Activated B cell treated with CpG ODN at 0.5 μM for 24 hours (primary cell): ENCODE results near the gene IFI27L2. TPM values are rescaled to one million over a fixed set of nuclear protein-coding genes. Genes with fewer than 3 reads are reported as not detected.

Experiments
- ATAC-seq: fragments of 200-7000 bp; cut with Tn5 transposase; one replicate; pipeline ENCODE4 v1.10.0; 2021; ENCODE audit warnings: low read depth, mild to moderate bottlenecking, moderate library complexity
- CTCF ChIA-PET: fragments of 350-600 bp; sonication (Branson Sonifier 250); formaldehyde crosslinking; loops from one replicate; lab custom pipeline; 2021; ENCODE audit warnings: antibody characterized with exemption; lab: Charles Lee
- POLR2A ChIA-PET: fragments of 350-600 bp; sonication (Branson Sonifier 250); formaldehyde crosslinking; loops from one replicate; lab custom pipeline; 2021; ENCODE audit warnings: antibody characterized with exemption; lab: Charles Lee
- DNase-seq: peaks from one replicate; pipeline ENCODE4 v3.0.0; 2022
- H3K27ac Mint-ChIP-seq: one replicate; pipeline ENCODE4 v1.8.0; 2020; ENCODE audit warnings: mixed read lengths
- H3K27me3 Mint-ChIP-seq: one replicate; pipeline ENCODE4 v1.8.0; 2021; ENCODE audit warnings: mixed read lengths
- H3K36me3 Mint-ChIP-seq: one replicate; pipeline ENCODE4 v1.8.0; 2021; ENCODE audit warnings: low read depth, mixed read lengths
- H3K4me1 Mint-ChIP-seq: one replicate; pipeline ENCODE4 v1.8.0; 2021; ENCODE audit warnings: mixed read lengths
- H3K4me3 Mint-ChIP-seq: one replicate; pipeline ENCODE4 v1.8.0; 2020; ENCODE audit warnings: mild to moderate bottlenecking, mixed read lengths
- H3K9me3 Mint-ChIP-seq: one replicate; pipeline ENCODE4 v1.8.0; 2020; ENCODE audit warnings: mixed read lengths
- intact Hi-C: fragments of 100-400 bp; cut with micrococcal nuclease; formaldehyde crosslinking; loops from one replicate; pipeline ENCODE4 v1.15.1; 2024
- total RNA-seq: library from RNA; stranded (reverse); gene quantifications from 2 replicates; pipeline ENCODE4 v1.2.3, GENCODE V29; 2022
- TF ChIP-seq, protein P1 (sequence below): fragments of 200-600 bp; IDR thresholded peaks from one replicate; pipeline ENCODE4 v1.8.0; 2022; ENCODE audit warnings: antibody characterized with exemption, mild to moderate bottlenecking

IFI27L2 gene
- total RNA-seq, 1 donor from 2014 or later = 37.3 TPM

- H3K27me3 Mint-ChIP-seq = peaks cover 42% of the 10 kb centered on the region
- POLR2A ChIA-PET = no interaction called here
Observed at GRCh38 chr14:94117856-94118255, 11.5 kb downstream of the IFI27L2 start.

GRCh38 chr14:94116701-94117100, 12.7 kb downstream of the IFI27L2 start:
- intact Hi-C loops = no loop called here
- ATAC-seq (no peak), DNase-seq (no peak)
- Mint-ChIP-seq H3K4me1 (no peaks in the 10 kb centered on the region), H3K27me3 (peaks cover 40% of the 10 kb centered on the region), H3K9me3 (peaks cover 11% of the 10 kb centered on the region), H3K4me3 (no peak overlapping the region), H3K27ac (no peak overlapping the region), H3K36me3 (no peaks in the 10 kb centered on the region)
- CTCF ChIA-PET = no interaction called here
- TF ChIP-seq, protein P1, sequence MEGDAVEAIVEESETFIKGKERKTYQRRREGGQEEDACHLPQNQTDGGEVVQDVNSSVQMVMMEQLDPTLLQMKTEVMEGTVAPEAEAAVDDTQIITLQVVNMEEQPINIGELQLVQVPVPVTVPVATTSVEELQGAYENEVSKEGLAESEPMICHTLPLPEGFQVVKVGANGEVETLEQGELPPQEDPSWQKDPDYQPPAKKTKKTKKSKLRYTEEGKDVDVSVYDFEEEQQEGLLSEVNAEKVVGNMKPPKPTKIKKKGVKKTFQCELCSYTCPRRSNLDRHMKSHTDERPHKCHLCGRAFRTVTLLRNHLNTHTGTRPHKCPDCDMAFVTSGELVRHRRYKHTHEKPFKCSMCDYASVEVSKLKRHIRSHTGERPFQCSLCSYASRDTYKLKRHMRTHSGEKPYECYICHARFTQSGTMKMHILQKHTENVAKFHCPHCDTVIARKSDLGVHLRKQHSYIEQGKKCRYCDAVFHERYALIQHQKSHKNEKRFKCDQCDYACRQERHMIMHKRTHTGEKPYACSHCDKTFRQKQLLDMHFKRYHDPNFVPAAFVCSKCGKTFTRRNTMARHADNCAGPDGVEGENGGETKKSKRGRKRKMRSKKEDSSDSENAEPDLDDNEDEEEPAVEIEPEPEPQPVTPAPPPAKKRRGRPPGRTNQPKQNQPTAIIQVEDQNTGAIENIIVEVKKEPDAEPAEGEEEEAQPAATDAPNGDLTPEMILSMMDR = no peak
- POLR2A ChIA-PET = no interaction called here

More at GRCh38 chr14:94117856-94118255, 11.5 kb downstream of the IFI27L2 start:
- intact Hi-C loops = no loop called here
- H3K4me3 Mint-ChIP-seq = no peak overlapping the region
- H3K27ac Mint-ChIP-seq = no peak overlapping the region
- TF ChIP-seq, protein P1 = no peak
- H3K9me3 Mint-ChIP-seq = peaks cover 12% of the 10 kb centered on the region
- no peak for ATAC-seq
- H3K4me1 Mint-ChIP-seq = no peaks in the 10 kb centered on the region
- CTCF ChIA-PET = interaction anchor here (2.0 kb wide), 1 partner anchor 19 kb away, joined by 4 read pairs; no protein-coding TSS in a partner anchor
- H3K36me3 Mint-ChIP-seq = no peaks in the 10 kb centered on the region
- no peak for DNase-seq

DNA sequence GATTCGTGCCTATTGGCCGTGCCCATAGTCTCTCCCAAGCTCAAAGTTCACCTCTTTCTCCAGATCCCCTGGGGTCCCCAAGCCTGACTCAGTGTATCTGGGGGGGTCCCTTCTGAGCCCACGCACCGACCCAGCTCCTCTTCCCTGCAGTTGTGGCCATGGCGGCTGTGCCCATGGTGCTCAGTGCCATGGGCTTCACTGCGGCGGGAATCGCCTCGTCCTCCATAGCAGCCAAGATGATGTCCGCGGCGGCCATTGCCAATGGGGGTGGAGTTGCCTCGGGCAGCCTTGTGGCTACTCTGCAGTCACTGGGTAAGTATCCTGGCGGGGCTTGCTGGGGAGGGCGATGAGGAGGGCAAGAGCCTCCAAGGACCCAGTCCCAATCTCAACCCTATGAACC, 13.8 kb downstream of the IFI27L2 start:
- TF ChIP-seq, protein P1 = no peak
- ATAC-seq (no peak), DNase-seq (no peak)
- peaks cover 4% of the 10 kb centered on the region for H3K9me3 Mint-ChIP-seq
- no peak overlapping the region for H3K4me3 Mint-ChIP-seq
- no peaks in the 10 kb centered on the region for H3K36me3 Mint-ChIP-seq
- no peak overlapping the region for H3K27ac Mint-ChIP-seq
- no peaks in the 10 kb centered on the region for H3K4me1 Mint-ChIP-seq
- H3K27me3 Mint-ChIP-seq = peaks cover 36% of the 10 kb centered on the region
- ChIA-PET CTCF (no interaction called here), POLR2A (no interaction called here)
- intact Hi-C loops = no loop called here

GRCh38 chr14:94115058-94115591, 14.3 kb downstream of the IFI27L2 start:
- ATAC-seq = no peak
- Mint-ChIP-seq H3K4me3 (no peak overlapping the region), H3K4me1 (no peaks in the 10 kb centered on the region), H3K27ac (no peak overlapping the region), H3K36me3 (no peaks in the 10 kb centered on the region), H3K9me3 (peaks cover 4% of the 10 kb centered on the region), H3K27me3 (peaks cover 34% of the 10 kb centered on the region)
- TF ChIP-seq, protein P1 = no peak
- POLR2A ChIA-PET = no interaction called here
- DNase-seq = no peak
- CTCF ChIA-PET = no interaction called here
- intact Hi-C loops = no loop called here

GRCh38 chr14:94114589-94115057, 14.8 kb downstream of the IFI27L2 start:
- ChIA-PET POLR2A (no interaction called here), CTCF (no interaction called here)
- TF ChIP-seq, protein P1 = no peak
- Mint-ChIP-seq H3K4me1 (no peaks in the 10 kb centered on the region), H3K9me3 (peaks cover 3% of the 10 kb centered on the region), H3K27me3 (peaks cover 34% of the 10 kb centered on the region), H3K4me3 (no peak overlapping the region), H3K36me3 (no peaks in the 10 kb centered on the region), H3K27ac (no peak overlapping the region)
- no peak for ATAC-seq
- intact Hi-C loops = no loop called here
- DNase-seq = no peak
